Small intestine (tissue), 7 donors: ENCODE results near the gene GCLC. TPM values are rescaled to one million over a fixed set of nuclear protein-coding genes. Genes with fewer than 3 reads are reported as not detected.
"Not testable (repeated sequence)": the region's sequence is repeated elsewhere in the genome, so short reads cannot be mapped to it uniquely, and the experiment has no call there.

Experiments
- DNase-seq, 2 donors: peaks; one replicate each; pipeline versions ENCODE4 v3.0.0 to v3.0.0-alpha.2; 2013
- FAIRE-seq: peaks from 2 replicates; lab custom pipeline; 2012; peaks lifted over from hg19 to GRCh38; lab: Jason Lieb, UNC
- H3K27ac ChIP-seq, 3 donors: one replicate each; pipeline ENCODE4 v1.5.1; 2013; ENCODE audit warnings: low read length in 2 of 3, mild to moderate bottlenecking in 2 of 3, control low read depth in 1 of 3, inconsistent platforms in 1 of 3, low read depth in 1 of 3, moderate library complexity in 1 of 3
- H3K27me3 ChIP-seq, 3 donors: one replicate each; pipeline ENCODE4 v1.6.1; 2013; ENCODE audit warnings: low read length in 3 of 3, inconsistent platforms in 1 of 3; ENCODE audit not compliant: control insufficient read depth in 3 of 3, insufficient read depth in 3 of 3
- H3K36me3 ChIP-seq, 3 donors: one replicate each; pipeline ENCODE4 v1.6.1; 2013; ENCODE audit warnings: low read length in 3 of 3, inconsistent platforms in 1 of 3, low read depth in 1 of 3, mild to moderate bottlenecking in 1 of 3, moderate library complexity in 1 of 3; ENCODE audit not compliant: control insufficient read depth in 3 of 3, insufficient read depth in 2 of 3
- H3K4me1 ChIP-seq, 3 donors: one replicate each; pipeline ENCODE4 v1.6.1; 2013; ENCODE audit warnings: low read length in 2 of 3, inconsistent platforms in 1 of 3, low read depth in 1 of 3, mild to moderate bottlenecking in 1 of 3, moderate library complexity in 1 of 3; ENCODE audit not compliant: control insufficient read depth in 3 of 3, insufficient read depth in 2 of 3
- H3K4me3 ChIP-seq, 3 donors: one replicate each; pipeline ENCODE4 v1.5.1; 2013; ENCODE audit warnings: low read length in 3 of 3, control low read depth in 1 of 3, inconsistent platforms in 1 of 3, low read depth in 1 of 3, mild to moderate bottlenecking in 1 of 3, moderate library complexity in 1 of 3
- H3K9me3 ChIP-seq, 2 donors: one replicate each; pipeline ENCODE4 v1.6.1; 2013; ENCODE audit warnings: low read depth in 1 of 2, low read length in 1 of 2; ENCODE audit not compliant: control insufficient read depth in 2 of 2, insufficient read depth in 1 of 2
- WGBS, 3 donors: extraction: QIAGEN DNeasy Blood & Tissue Kit; methylation state at CpG; one replicate each; pipeline ENCODE4 v1.1.7; 2013; 5-methylcytosine and 5-hydroxymethylcytosine counted together
- polyA plus RNA-seq, 4 donors: library from polyadenylated mRNA; stranded (reverse) in 3 of 4; unstranded in 1 of 4; fragments of 200-250 nt in 3 of 4; fragments of 120-200 nt in 1 of 4; gene quantifications; one replicate each; pipeline versions ENCODE4 v1.2.1 to v1.2.3, GENCODE V29; 2013
- donor health status: healthy with polysubstance abuse.
- donor health status: control.
- donor health status: control.
- donor health status: Bipolar disorder and iron deficiency.
- donor health status: healthy.

The GCLC gene
- polyA plus RNA-seq, 4 donors: 26.6 to 69.3 (median 28.1) TPM

- Histone ChIP-seq H3K27me3 (no peaks in the 10 kb centered on the region), H3K9me3 (no peaks in the 10 kb centered on the region), H3K4me3 (no peak overlapping the region), H3K4me1 (peaks cover 0 to 7% (median 4%) of the 10 kb centered on the region in 3 donors), H3K27ac (no peak overlapping the region), H3K36me3 (no peaks in the 10 kb centered on the region)
- no peak for FAIRE-seq
- 65 to 79% (median 77%) methylated on average over 2 of the region's 2 CpGs for WGBS, 3 donors
- DNase-seq: no peak
These were observed 39.8 kb upstream of the GCLC start for GRCh38 chr6:53584726-53585125.

GRCh38 chr6:53583451-53583850, 38.5 kb upstream of the GCLC start:
- no peak for DNase-seq
- H3K36me3 ChIP-seq: no peaks in the 10 kb centered on the region
- H3K4me1 ChIP-seq: peaks cover 0 to 7% (median 0%) of the 10 kb centered on the region in 3 donors
- H3K27me3 ChIP-seq: no peaks in the 10 kb centered on the region
- no peak for FAIRE-seq
- WGBS, 3 donors: 86 to 96% (median 88%) methylated on average over 3 of the region's 3 CpGs
- H3K27ac ChIP-seq: no peak overlapping the region
- no peaks in the 10 kb centered on the region for H3K9me3 ChIP-seq
- no peak overlapping the region for H3K4me3 ChIP-seq

- Histone ChIP-seq H3K27ac (no peak overlapping the region), H3K4me3 (no peak overlapping the region), H3K4me1 (peaks cover 0 to 7% (median 0%) of the 10 kb centered on the region in 3 donors), H3K9me3 (no peaks in the 10 kb centered on the region), H3K36me3 (no peaks in the 10 kb centered on the region), H3K27me3 (no peaks in the 10 kb centered on the region)
- FAIRE-seq: no peak
- 73 to 94% (median 94%) methylated on average over 2 of the region's 2 CpGs for WGBS, 3 donors
- peak in 1 of 2 donors; percentile 25 for DNase-seq
These were observed 38.1 kb upstream of the GCLC start for GRCh38 chr6:53582963-53583362.

- Histone ChIP-seq H3K36me3 (no peaks in the 10 kb centered on the region), H3K27me3 (no peaks in the 10 kb centered on the region), H3K4me3 (no peak overlapping the region), H3K4me1 (peaks cover 0 to 7% (median 0%) of the 10 kb centered on the region in 3 donors), H3K9me3 (no peaks in the 10 kb centered on the region), H3K27ac (no peak overlapping the region)
- WGBS, 3 donors: 30 to 73% (median 56%) methylated on average over 2 of the region's 2 CpGs
- no peak for FAIRE-seq
- DNase-seq: no peak
These were observed 37.0 kb upstream of the GCLC start for GRCh38 chr6:53581856-53582255.

DNA sequence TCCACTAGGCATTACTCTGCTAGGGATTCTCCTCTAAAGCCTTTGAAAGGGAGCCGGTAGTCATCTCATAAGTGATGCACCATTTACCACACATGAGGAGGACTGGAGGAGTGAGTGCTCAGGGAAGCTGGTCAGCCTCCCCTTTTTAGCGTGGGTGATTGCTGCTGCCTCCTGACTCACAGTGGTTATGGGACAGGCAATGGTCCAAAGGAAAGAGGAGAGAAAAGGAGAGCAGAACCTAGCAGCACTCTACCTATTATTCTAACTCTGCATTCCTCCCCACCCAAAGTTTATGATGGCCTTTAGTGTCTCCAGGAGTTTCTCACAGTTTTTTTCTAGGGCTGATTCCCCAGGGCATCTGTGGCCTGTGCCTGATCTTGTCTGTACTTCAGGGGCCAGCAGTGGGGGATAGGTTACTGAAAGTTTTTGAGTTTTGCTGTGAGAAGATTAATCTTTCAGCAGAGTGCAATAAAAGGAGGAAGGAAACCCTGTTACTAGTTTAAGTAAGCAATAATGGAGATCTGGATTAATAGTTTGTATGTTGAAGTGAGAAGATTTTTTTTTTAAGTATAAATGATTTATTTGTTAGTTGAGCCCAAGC, 36.4 kb upstream of the GCLC start:
- Histone ChIP-seq H3K4me1 (peaks cover 0 to 7% (median 0%) of the 10 kb centered on the region in 3 donors), H3K27ac (no peak overlapping the region), H3K4me3 (no peak overlapping the region), H3K27me3 (no peaks in the 10 kb centered on the region), H3K36me3 (no peaks in the 10 kb centered on the region), H3K9me3 (no peaks in the 10 kb centered on the region)
- DNase-seq (no peak), FAIRE-seq (no peak)
- WGBS, 3 donors: 59 to 69% (median 67%) methylated on average over 2 of the region's 2 CpGs

GRCh38 chr6:53579338-53579737, 34.4 kb upstream of the GCLC start:
- H3K9me3 ChIP-seq: no peaks in the 10 kb centered on the region
- peaks cover 0 to 5% (median 0%) of the 10 kb centered on the region in 3 donors for H3K4me1 ChIP-seq
- no peak overlapping the region for H3K27ac ChIP-seq
- H3K27me3 ChIP-seq: no peaks in the 10 kb centered on the region
- no peaks in the 10 kb centered on the region for H3K36me3 ChIP-seq
- no peak overlapping the region for H3K4me3 ChIP-seq
- DNase-seq: no peak
- FAIRE-seq: no peak
- WGBS, 3 donors: 83 to 94% (median 86%) methylated on average over 5 of the region's 5 CpGs

GRCh38 chr6:53578371-53578770, 33.5 kb upstream of the GCLC start:
- H3K4me1 ChIP-seq: peaks cover 0 to 5% (median 0%) of the 10 kb centered on the region in 3 donors
- H3K27me3 ChIP-seq: no peaks in the 10 kb centered on the region
- DNase-seq (peak in 1 of 2 donors; percentile 15), FAIRE-seq (no peak)
- no peaks in the 10 kb centered on the region for H3K9me3 ChIP-seq
- H3K36me3 ChIP-seq: no peaks in the 10 kb centered on the region
- no peak overlapping the region for H3K27ac ChIP-seq
- 11 to 52% (median 32%) methylated on average over 7 of the region's 7 CpGs for WGBS, 3 donors
- H3K4me3 ChIP-seq: no peak overlapping the region

GRCh38 chr6:53573299-53573698, 28.4 kb upstream of the GCLC start:
- no peaks in the 10 kb centered on the region for H3K36me3 ChIP-seq
- WGBS, 3 donors: 76 to 81% (median 80%) methylated on average over 14 of the region's 14 CpGs
- H3K4me1 ChIP-seq: no peaks in the 10 kb centered on the region
- DNase-seq (no peak), FAIRE-seq (no peak)
- no peak overlapping the region for H3K27ac ChIP-seq
- H3K27me3 ChIP-seq: no peaks in the 10 kb centered on the region
- no peaks in the 10 kb centered on the region for H3K9me3 ChIP-seq
- H3K4me3 ChIP-seq: no peak overlapping the region

DNA sequence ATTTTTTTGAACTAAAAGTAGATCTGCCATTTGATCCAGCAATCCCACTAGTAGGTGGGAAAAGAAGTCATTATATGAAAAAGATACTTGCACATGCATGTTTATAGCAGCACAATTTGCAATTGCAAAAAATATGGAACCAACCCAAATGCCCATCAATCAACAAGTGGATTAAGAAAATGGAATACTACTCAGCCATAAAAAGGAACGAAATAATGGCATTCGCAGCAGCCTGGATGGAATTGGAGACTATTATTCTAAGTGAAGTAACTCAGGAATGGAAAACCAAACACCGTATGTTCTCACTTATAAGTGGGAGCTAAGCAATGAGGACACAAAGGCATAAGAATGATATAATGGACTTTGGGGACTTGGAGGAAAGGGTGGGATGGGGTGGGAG, 27.5 kb upstream of the GCLC start:
- 88 to 97% (median 93%) methylated on average over 3 of the region's 3 CpGs for WGBS, 3 donors
- not testable (repeated sequence) for H3K4me3 ChIP-seq, H3K27ac ChIP-seq, H3K27me3 ChIP-seq, DNase-seq, H3K9me3 ChIP-seq, H3K36me3 ChIP-seq, FAIRE-seq, H3K4me1 ChIP-seq
